T47D (cell line): ENCODE data around the gene ALDH1A2.

ENCODE experiments used
- DNase-seq, 2 experiments: peaks; one replicate each; pipeline versions ENCODE4 v3.0.0 to v3.0.0-alpha.2; 2011 to 2012; ENCODE audit warnings: low read depth in 1 of 2, low spot score in 1 of 2
- JUND ChIP-seq: IDR thresholded peaks from 2 replicates; pipeline ENCODE4 v1.6.1; 2012; ENCODE audit warnings: low read depth
- in situ Hi-C: cut with HindIII; loops from 2 replicates; pipeline ENCODE4 v1.10.0; 2016; ENCODE audit warnings: low sequenced_read_pairs, low pct_unique_long_range_greater_than_20kb

The ALDH1A2 gene

DNA sequence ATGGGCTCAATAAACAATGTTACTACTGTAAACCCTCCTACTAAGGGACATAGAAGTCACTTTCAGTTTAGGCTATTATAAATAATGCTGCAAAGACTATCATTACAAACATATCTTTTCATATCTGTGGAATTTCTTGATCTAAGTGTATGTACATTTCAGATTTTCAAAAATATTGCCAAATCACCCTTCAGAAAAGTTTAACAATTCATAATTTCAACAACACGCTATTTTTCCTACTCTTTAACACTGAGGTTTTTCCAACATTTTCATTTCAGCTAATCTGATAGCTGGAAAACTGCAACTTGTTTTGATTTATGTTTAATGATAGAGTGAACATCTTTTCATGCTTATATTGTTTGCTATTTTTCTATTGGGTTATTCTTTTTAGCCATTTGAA is 69.0 kb downstream of the ALDH1A2 start:
- TF ChIP-seq JUND = no peak
- in situ Hi-C loops = no loop called here

DNA sequence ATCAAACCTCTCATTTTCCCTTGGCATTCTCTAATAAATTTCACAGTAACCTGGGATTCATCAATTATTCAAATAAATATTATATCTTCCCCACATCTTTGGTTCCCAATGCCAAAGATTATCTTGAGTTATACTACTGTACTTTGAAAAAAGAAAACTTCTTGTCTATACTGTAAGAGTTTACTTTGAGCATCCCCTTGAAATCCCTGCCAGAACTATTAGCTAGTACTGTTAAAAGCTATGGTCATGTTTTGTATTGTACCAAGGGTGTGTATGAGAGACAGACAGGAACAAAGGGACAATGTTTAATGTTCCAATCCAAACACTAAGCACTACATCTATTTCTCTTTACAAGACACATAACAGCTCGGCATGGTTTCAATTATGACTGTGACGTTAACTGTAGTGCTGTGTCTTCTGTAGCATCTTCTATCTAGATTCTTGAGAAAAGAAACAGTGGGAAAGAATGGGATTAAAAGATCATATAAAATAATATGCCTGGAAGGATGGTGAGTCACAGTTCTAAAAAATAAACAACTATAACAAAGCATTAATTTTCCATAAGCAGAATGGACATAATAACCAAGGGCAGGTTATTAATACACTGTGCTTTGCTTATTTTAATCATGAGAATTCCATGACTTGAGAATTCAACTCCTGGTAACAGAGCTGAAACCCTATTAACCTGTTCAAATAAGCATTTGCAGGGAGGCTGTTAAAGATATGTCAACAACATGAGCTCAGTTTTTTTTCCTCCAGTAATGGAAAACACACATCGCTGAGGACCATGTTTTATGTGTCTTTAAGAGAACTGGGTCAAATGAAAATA is 71.1 kb downstream of the ALDH1A2 start:
- no peak for TF ChIP-seq JUND
- DNase-seq = no peak
- in situ Hi-C loops = no loop called here

More for the DNA sequence above, 69.0 kb downstream of the ALDH1A2 start:
- DNase-seq = no peak

DNA sequence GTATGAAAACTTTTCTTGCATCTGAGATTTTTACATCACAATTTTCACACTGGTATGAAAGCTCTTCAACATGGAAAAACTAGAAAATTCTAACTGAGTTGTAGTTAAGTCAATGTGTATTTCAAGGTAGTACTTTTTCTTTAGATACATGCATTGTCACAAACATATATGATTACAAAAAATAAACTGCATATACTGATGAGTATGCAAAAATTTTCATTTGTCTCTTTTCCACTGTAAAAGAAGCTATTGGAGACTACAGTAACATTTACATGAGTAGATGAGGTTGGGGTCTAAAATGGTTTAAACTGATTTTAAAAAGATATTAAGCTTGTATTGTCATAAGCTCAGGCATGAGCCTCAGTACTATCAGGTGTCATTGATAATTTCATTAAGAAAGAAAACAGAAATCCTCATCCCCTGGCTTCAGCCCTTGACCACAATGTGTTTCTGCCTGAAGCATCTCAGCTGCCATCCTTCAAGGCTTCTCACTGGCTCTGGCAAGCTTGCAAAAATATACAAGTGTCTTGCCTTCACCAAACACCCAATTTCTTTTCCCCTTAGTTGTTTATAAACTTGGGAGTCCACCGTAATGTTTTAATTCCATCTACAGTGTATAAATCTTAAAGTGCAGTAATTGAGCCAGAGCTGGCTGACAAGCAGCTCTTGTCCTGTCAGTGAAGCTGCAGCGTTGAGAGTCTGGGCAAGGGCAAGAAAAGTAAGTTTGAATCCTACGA is 71.9 kb downstream of the ALDH1A2 start:
- in situ Hi-C loops = no loop called here
- no peak for TF ChIP-seq JUND
- no peak for DNase-seq

DNA sequence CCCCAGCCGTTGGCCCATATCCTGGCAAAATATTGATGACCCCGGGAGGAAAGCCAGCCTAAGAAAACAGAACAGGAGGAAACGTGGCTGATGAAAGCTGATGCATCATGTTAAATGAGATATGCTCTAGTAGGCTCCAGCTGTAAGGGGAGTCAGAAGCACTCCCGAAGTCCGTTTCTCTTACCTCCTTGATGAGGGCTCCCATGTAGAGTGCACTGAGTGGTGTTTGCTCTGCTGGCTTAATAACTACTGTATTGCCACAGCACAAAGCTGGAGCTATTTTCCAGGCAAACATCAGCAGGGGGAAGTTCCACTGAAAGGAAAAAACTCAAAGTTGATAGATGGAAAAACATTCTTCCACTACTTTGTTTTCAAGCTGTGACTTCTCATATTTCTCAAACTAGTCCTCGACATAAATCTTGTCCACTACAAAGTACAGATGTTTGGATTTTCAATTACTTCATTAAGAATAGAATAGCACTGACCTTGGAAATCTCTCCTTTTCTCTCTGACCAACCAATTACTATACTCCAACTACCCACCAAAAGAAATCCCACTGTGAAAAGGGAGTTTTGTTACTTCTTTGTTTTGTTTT is 72.7 kb downstream of the ALDH1A2 start:
- no peak for TF ChIP-seq JUND
- in situ Hi-C loops = no loop called here
- DNase-seq = no peak

DNA sequence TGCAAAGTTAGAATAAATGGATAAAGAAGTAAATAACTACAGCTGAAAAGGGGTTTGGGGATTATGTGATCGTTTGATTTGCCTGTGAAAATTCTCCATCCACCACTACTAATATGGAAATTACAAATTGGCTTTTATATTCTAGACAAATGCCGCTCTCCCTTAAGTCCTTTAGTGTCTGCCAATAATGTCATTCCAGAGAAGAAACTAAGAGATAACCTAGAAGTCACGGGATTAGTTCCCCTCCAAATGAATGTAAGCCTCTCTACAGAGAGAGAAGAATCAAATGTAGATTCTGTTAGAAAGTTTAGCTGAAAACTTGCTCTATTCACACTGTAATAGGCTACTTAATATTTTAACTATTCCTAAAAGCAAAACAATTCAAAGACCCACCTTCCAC is 92.0 kb downstream of the ALDH1A2 start:
- in situ Hi-C loops = no loop called here
- DNase-seq = no peak
- TF ChIP-seq JUND = no peak

DNA sequence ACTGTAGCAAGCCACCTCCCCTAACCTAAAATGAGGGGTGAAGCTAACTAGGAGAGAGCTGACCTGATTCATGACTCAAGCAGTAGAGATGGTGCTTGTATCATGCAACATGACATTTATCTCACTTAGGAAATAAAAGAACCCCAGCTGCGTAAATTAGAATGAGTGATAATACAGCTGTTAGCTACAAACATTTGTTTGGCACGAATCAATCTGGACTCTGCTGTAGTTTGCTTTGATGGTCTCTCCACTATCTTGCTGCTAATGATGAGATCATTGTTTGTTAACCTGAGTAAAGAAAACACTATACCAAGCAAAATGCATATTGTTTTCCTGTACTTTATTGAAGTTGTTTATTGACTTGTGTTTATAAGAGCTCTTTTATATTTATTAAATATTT is 92.6 kb downstream of the ALDH1A2 start:
- DNase-seq = no peak
- no peak for TF ChIP-seq JUND
- in situ Hi-C loops = no loop called here

DNA sequence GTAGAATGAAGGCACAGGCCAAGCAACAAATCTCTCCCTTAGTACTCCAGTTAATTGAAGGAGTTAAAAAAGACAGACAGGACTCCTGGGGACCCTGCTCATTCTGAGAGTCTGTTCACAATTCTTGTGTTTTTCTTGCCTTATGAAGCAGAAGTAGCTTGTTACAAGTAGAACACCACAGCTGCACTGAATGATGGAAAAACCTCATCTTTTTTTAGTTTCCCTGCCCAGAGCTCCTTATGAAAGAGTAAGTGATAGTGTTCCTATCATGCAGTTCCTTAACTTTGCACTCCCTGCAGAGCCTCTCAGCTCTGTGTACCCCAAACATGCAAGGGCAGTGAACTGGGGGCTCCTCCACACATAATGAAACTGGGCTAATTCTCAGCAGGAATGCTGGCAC is 95.5 kb downstream of the ALDH1A2 start:
- in situ Hi-C loops = no loop called here
- no peak for TF ChIP-seq JUND

DNA sequence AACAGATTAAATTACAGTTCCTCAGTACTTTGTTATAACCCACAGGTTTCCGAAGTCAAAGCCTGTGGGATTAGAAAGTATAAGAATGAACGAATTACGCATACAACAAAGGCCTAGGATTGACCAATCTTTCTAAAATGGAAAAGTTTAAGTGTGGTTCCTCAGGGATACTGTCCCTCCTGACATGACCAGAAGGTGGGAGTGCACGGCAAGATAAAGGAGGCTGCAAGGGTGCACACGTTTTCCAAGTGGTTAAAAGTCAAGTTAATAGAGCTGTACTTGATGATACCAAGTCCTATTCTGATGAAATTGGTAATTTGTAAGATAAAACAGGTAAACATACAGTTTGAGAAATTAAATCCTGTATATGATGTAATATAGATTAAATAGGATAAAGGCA is 96.2 kb downstream of the ALDH1A2 start:
- no peak for TF ChIP-seq JUND
- no peak for DNase-seq
- in situ Hi-C loops = no loop called here

More for the DNA sequence above, 95.5 kb downstream of the ALDH1A2 start:
- DNase-seq = no peak

DNA sequence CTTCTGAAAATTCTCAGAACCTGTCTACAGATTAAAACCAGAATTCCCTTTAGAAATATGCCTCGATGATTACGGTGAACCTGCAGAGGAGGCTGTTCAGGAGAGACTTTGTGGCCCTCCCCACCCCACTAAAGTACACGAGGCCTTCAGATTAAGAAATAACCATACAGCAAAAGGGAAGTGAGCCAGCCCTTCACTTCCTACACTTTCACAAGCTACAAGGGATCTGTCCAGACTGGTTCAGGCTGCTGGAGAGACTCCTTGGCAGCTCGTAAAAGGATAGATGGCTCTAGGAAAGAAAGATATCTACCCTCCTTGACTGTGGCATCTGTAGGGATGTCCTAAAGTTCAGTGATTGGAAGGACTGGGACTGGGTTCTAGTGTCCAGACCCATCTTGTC is 102.6 kb downstream of the ALDH1A2 start:
- in situ Hi-C loops = no loop called here
- TF ChIP-seq JUND = no peak
- no peak for DNase-seq

DNA sequence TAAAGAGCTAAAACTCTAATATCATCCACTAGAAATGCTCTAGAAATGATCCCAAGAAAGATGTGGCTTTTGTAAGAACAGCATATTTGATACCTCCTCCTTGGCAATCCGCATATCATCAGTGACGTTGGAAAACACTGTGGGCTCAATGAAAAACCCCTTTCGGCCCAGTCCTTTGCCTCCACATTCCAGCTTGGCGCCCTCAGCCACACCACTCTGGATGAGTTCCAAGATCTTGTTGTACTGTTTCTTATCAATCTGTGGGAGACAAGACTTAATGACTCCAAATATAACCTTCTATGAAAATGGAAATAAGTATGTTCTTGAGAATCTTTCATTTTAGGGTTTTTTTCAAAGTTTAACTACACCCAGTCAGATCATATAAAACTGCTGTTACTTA is 103.6 kb downstream of the ALDH1A2 start:
- TF ChIP-seq JUND = no peak
- in situ Hi-C loops = no loop called here
- no peak for DNase-seq

DNA sequence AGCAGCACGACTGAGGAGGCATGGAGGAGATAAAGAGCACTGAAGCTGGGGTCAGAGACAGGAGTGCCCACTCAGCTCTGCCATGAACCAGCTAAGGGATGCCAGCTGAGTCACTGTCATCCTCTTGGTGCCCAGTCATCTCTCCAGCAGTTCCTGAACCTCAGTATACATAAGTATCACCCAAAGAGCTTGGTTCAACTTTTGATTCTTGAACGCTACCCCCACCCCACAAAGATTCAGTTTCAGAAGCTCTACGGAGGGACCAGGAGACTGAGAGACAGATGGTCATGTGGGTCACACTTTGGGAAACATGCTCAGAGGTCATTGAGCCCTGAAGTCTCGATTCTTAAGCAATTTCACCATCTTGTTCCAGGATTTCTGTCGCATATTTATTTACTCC is 108.4 kb downstream of the ALDH1A2 start:
- no peak for DNase-seq
- no peak for TF ChIP-seq JUND
- in situ Hi-C loops = no loop called here

DNA sequence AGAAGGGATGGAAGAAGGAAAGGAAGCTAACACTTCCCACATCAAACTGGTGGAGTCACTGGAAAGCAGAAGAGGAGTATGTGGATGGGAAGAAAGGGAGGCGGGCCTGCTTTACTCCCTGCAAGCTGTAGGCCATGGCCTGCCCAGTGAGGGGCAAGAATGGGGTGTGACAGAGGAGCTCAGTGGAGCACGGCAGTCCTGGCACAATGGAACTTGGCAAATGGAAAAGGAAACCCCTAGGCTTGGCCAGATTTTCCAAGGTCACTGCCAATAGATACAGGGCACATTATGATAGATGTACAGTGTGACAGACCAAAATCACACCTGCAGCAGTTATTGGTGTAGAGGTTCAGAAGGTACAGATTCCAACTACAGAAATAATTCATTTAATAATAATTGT is 111.6 kb downstream of the ALDH1A2 start:
- TF ChIP-seq JUND = no peak
- in situ Hi-C loops = no loop called here
- DNase-seq = no peak

DNA sequence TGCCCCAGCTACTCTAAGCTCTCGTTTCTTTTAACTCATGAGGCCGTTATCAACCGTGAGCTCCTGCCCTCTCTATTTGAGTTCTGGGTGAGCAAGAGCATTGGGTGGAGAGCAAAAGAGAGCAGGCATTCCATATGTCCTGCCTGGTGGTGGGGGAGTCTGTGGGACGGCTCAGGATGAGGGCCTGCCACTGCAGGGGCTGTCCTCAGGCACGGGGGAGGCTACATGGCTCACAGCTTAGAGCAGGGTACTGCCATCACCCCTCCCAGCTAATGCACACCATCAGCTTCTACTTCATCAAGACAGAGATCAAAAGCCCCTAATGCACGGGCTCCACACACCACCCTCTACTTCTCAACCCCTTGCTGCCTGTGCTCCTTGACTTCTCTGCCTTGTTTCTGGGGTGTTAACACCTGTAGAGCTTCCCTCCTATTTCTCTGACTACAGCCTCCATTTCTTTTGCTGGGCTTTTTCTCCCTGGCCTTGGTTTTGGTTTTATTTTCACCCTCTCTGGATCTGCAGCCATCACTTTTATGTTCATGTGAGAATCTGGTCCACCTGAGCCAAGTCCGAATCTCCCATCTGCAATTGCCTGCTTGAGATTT is 114.1 kb downstream of the ALDH1A2 start:
- in situ Hi-C loops = no loop called here
- no peak for TF ChIP-seq JUND
- DNase-seq = no peak
